HT1080 (cell line): ENCODE data around the gene NUBPL. TPM values are rescaled to one million over a fixed set of nuclear protein-coding genes. Genes with fewer than 3 reads are reported as not detected.
"Not testable (repeated sequence)": the region's sequence is repeated elsewhere in the genome, so short reads cannot be mapped to it uniquely, and the experiment has no call there.

Experiments
- DNase-seq: peaks from one replicate; pipeline ENCODE4 v3.0.0-alpha.2; 2015; ENCODE audit warnings: low read depth
- total RNA-seq: library from RNA; depleted of rRNA; stranded (reverse); fragments of >200 nt; shearing (Covaris generic); gene quantifications from 2 replicates; pipeline ENCODE4 v1.2.3, GENCODE V29; 2014

NUBPL gene
- total RNA-seq, 1 experiment from 2014 or later: 7.1 TPM

DNA sequence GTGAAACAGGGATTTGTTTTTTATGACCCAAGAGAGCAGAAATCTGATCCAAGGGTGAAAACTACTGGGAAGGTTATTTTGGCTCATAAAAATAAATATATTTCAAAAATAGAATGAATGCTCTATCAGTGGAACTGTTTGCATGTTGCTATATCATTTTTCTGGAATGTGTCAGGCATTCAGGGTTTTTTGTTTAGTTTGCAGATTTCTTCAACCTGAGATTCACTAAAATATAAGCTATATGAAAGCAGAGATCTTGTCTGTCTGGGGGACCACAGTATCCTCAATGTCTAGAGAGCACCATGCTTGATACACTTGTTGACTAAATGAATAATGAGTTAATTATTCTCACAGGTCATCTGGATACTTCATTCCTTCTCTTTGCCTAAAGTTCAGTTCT is 165.1 kb downstream of the NUBPL start:
- no peak for DNase-seq

DNA sequence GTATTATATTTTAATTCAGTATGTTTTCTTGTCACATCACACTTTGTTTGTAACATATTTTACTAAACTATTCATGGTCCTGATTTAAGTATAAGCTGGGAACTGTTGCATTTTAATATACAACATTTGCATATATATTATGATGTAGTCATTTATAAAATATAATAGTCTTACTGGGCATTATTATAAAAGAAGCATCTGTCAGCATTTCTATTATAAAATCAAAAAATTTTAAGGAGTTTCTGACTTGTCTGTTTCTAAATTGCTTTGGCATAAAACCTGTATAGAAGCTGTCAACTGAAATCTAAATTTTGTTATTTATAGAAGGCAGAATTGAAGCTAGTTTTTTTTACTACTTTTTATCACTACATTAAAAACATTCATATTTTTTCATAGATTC is 166.6 kb downstream of the NUBPL start:
- no peak for DNase-seq

DNA sequence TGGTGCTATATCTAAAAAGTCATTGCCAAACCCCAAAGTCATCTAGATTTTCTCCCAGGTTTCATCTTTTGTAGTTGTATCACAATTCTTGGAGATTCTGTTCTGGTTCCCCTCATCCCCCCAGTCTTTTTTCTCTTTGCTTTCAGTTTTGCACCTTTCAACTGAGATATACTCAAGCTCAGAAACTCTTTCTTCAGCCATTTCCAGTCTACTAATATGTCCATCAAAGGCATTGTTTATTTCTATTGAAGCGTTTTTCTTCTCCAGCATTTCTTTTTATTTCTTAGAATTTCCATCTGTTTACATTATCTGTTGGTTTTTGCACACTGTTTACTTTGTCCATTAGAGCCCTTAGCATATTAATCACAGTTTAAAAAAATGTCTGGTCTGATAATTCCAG is 179.5 kb downstream of the NUBPL start:
- no peak for DNase-seq

DNA sequence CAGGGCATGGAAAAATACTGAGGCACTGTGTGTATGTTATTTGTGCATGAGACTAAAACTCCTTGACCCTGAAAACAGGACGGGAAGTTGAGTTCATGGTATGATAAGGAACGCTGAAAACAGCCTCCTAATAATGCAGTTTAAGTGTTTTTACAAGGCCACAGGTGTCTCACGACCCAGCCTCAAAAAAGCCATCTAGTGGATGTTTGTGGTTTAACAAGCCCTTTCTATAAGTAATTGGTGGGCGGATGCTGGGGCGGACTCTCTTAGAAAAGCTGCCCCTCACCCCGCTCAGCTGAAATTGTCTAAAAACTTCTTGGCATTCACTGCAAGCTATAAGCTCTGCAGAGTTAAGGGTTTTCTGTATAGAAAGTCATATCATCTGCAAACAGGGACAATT is 184.5 kb downstream of the NUBPL start:
- DNase-seq: peak; percentile 2

DNA sequence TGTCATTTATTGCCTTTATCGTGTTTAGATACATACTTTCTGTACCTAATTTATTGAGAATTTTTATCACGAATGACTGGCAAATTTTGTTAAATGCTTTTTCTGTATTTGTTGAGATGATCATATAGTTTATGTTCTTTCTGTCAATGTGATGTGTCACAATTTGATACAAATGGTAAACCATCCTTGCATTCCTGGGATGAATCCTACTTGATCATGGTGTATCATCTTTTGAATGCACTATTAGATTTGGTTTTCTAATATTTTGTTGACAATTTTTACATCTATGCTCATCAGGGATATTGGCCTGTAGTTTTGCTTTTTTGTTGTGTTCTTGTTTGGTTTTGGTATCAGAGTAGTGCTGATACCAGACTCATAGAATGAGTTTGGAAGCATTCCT is 185.1 kb downstream of the NUBPL start:
- DNase-seq: no peak

DNA sequence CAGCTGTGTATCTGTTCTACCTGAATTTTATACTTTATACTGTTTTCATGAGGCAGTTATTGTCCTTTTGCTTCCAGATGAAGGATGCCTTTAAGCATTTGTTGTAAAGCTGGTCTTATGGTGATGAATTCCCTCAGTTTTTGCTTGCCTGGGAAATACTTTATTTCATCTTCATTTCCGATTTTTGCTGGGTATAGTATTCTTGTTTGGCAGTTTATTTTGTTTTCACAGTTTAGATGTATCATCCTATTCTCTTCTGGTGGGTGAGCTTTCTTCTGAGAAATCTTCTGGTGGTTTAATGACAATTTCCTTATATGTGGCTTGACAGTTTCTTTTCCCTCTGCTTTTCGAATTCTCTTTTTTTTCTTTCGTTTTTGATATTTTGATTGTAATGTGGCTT is 188.1 kb downstream of the NUBPL start:
- DNase-seq: no peak

DNA sequence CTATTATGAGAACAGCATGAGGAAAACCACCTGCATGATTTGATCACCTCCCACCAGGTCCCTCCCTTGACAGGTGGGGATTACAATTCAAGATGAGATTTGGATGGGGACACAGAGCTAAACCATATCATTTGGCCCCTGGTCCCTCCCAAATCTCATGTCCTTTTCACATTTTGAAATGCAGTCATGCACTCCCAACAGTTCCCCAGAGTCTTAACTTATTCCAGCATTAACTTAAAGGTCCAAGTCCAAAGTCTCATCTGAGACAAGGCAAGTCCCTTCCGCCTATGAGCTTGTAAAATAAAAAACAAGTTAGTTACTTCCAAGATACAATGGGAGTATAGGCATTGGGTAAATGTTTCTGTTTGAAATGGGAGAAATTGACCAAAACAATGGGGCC is 189.8 kb downstream of the NUBPL start:
- DNase-seq: not testable (repeated sequence)

DNA sequence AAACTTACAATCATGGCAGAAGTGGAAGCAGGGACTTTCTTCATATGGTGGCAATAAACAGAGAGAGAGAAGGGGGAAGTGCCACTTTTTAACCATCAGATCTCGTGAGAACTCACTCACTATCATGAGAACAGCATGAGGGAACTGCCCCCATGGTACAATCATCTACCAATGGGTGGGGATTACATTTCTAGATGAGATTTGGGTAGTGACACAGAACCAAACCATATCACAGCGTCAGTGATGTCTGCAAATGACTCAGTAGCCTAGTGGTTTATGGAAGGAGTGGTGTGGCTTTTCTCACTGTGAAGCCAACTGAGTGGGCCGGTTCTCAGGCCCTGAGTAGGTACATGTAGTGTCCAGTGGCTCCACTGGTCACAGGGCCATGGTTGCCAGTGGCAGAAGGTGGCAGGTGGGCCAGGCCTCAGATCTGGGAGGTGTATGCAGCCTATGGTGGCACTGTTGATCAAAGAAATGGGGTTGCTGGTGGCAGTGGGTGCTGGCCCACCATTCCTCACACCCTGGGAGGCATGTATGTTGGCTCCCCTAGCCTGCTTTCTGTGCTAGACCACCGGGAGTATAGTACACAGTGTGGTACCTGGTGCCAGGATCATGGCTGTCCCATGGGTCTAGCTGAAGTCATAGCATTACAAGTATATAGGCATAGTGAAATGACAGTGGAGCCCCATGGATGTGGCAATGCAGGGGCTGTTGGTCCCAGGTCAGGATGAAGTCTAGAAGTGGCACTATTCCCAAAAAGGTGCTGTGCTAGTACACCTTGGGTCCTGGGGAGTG is 191.9 kb downstream of the NUBPL start:
- peak; percentile 10 for DNase-seq

DNA sequence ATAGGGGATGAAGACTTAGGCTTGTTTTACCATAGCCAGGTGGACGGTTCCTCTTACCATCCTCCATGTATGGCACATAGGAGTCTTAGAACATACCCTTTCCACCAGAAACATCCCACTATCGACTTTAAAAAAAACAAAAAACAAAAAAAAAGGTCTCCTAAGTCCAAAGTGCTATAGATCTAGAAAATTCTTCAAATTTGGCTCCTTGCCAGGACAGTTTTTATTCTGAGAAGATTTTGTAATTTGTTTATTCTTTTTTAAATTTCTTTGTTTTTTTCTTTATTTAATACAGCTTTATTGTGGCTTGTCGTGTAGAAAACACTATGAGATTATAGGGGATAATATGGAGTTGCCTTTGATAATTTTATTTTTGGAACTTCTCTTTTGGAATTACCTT is 197.7 kb downstream of the NUBPL start:
- no peak for DNase-seq

DNA sequence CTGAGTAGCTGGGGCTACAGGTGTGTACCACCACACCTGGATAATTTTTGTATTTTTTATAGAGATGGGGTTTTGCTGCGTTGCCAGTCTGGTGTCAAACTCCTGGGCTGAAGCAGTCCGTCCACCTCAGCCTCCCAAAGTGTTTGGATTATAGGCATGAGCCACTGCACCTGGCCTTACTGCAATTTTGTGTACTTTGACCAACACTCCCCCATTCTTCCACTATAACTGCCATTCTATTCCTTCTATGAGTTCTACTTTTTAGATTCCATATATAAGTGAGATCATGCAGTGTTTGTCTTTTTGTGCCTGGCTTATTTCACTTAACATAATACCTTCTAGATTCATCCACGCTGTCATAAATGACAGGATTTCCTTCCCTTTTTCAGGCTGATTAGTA is 199.1 kb downstream of the NUBPL start:
- no peak for DNase-seq

DNA sequence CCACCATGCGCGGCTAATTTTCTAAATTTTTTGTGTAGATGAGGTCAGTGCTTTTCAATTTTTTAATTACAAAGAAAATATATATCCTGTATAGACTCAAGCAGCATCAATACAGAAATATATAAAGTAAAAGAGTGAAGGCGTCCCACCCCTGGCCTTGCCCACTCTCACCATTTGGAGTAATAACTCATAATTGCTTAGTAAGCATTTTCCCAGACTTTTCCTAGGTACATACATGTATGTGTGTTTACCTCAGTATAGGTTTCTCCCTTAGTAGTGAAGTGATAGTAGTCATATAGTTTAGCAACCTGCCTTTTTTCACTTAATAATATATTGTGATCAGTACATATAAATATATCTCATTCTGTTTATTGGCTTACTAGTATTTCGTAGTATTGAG is 200.1 kb downstream of the NUBPL start:
- no peak for DNase-seq

DNA sequence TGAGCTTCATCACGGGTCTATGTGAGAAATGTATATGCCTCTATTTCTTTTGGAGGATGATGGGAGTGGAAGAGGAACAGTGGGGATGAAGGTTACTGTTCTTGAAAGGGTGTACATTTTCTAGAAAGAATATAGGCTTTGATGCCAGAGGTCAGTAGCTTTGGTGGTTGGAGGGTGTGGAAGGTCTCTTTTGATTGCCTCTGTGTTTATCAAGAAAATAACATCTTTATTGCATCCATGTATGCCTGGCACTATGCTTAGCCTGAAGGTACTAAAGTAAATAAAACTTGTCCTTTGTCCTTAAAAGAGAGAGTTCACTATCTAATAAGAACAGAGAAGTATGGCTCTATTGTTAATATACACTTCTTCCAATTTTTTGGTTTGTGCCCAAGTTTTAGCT is 201.8 kb downstream of the NUBPL start:
- DNase-seq: no peak

DNA sequence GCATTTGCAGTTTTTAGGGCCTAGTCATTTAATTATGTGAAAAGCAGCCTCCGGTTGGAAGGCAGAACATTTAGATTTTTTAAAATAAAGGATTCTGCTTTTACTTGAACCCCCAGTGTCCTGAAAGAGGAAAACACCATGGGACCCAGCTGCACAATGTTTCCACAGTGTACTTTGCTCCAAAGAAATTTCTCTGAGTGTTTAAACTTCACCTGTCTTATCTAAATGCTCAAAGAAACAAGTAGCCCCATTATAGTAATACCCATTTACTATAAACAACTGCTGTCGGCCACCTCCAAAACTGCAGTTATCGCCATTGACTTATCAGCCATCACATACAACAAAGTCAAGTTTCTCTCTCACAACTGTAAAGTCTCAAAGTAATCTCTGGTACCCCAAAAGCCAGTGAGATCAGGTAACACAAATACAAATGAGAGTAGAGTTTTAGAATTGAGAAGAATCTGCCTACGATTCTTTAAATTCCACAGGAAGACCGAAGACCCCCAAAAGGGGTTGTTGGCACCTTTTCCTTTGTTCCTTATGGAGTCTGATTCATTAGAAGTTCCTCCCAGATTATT is 205.2 kb downstream of the NUBPL start:
- no peak for DNase-seq

DNA sequence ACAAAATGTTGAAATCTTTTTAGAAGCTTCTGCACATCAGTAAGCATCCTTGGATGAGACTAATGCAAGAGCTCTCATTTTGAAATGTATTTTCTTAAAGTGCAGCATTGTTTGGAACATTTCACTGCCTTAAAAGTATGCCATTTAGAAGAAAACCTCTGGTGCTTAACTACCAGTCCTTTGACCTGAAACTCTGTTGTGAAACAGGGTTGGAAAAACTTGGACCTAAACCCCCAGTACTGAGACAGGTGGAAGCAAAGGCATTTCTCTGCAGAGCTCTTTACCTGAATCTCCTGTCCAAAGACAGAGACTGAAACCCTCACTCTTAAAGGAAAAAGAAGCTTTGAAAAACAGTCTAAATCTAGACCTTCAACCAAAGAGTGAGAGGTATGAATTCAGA is 207.2 kb downstream of the NUBPL start:
- no peak for DNase-seq

DNA sequence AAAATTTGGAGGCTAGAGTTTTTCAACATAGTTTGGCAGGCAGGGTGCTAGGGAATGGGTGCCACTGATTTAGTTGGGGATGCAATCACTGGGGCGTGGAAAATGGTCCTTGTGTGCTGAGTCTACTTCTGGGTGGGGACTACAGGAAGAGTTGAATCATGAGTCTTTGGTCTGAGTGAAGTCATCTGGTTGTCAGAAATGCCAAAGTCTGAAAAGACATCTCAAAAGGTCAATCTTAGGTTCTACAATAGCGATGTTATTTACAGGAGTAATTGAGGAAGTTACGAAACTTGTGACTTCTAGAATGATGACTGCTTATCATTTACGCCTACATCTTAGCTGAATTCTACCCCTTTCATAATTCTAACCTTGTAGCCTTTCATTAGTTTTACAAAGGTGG is 209.1 kb downstream of the NUBPL start:
- DNase-seq: peak; percentile 63

DNA sequence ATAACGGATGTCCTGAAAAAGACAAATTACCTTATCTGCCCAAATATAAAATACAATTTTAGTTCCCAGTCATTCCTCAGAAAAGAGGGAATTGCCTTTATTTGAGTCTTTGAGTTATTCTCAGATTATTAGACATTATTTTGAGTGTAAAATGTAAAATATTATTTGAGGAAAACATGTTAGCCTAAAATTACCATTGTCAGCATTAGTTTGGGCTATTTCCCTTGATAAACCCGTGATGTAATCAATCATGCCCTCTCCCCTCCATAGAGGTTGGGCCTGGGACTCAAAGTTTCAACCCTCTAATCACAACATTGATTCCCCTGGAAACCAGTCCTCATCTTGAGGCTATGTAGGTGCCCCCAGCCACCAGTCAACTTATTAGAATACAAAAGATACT is 213.4 kb downstream of the NUBPL start:
- DNase-seq: no peak

DNA sequence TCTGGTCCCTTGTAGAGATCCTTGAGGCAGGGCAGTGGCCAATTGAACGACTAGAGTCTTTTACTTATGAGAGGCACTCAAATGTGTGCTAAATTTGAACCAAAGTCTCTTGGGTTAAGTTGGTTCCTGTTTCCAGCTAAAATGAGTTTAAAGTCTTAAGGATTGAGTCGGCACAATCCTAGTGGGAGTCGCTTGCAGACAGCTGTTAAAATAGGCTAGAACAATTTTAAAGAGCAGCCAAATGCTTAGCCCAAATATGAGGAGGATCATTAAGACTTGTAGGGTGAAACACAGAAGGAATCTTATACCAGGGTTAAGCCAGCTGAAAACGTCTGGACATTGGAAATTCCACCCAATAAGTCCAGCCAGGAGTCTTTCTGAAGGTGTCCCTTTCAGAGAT is 216.1 kb downstream of the NUBPL start:
- no peak for DNase-seq

DNA sequence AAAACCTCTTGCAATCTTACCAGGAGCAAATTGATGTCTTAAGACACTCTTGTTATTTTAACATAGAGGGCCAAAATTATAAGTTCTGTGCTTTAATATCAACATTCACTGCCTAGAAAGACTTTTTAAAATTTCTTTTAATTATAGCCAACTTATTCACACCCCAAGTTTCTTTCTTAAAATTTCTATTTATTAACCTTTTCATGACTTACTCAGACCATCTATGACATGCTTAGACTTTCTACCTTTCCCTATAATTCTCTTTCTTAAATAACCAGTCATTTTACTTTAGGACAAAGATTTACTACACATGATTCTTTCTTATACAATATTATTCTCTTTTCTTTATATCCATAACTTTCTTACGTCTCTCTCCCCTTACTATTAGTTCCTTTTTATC is 220.4 kb downstream of the NUBPL start:
- DNase-seq: no peak

DNA sequence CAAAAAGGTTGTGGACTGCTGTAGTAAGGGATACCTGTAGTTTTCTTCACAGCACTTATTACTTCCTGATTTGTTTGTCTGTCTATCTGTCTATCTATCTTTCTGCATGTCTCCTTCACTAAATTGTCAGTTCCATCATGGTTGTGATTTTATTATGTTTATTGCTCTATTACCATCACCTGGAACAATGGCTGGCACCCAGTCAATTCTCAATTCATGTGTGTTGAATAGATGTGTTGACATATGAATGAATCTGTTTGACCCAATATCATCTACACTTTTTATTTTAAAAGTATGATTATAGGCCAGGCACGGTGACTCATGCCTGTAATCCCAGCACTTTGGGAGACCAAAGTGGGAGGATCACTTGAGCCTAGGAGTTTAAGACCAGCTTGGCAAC is 224.4 kb downstream of the NUBPL start:
- DNase-seq: no peak

DNA sequence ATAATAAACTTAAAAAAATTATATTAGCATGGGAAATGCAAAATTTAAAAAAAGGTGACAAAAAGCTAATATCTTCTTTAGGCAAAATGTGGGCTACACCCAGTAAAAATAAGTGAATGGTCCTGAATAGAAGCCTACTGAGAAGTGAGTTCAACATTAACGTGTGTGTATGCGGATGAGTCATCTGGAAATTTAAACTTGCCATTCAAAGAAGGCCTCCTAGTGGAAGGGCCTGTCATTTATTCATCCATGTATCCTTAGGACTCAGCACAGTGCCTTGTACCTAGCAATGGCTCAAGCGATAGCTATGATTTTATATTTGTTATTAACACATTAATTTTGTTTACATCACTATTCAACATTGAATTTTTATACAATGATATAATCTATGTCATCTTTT is 226.2 kb downstream of the NUBPL start:
- peak; percentile 62 for DNase-seq

DNA sequence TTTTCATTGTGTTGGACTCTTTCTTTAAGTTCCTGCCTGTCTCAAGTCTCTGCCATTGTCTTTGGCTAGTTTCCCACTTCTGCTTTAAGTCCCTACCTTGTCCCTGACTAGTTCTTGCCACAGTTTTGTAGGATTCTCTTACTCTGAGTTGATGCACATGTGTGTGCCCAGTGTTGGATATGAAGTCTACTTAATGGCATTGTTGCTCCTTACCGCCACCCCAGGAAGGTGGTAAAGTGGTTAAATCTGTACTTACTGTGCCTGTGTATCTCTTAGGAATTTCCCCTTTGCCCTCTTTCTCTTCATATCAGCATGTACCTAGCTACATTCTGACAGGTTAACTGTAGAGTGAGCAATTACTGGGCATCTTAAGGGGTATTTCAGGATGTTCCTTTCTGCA is 227.1 kb downstream of the NUBPL start:
- DNase-seq: no peak

DNA sequence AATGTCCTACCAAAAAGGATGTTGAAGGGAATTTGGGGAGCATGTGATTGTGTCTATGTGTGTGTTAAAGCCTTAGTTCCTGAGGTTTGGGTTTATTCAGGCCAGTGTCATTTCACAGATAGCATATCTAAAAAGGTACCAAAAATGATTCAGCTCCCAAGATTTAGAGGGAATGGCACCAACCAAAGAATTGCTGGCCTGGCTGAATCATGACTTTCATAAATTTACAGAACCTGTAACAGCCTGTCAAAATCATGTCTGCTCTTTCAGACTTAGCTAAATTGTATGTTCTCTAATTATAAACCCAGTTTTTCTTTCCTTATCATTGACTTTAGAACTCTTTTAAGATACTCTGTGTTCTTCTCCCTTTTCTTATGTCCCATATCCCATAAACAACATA is 231.5 kb downstream of the NUBPL start:
- no peak for DNase-seq

DNA sequence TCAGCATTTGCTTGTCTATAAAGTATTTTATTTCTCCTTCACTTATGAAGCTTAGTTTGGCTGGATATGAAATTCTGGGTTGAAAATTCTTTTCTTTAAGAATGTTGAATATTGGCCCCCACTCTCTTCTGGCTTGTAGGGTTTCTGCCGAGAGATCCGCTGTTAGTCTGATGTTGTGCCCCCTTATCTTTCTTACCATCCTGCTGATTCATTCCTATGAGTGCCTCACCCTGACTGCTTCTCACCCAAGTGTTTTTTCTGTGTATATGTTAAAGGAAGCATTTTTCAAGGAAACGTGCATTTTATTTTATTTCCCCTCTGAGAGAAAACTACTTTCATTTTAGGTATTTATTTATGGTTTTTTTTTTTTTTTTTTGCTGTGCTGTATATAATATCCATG is 236.7 kb downstream of the NUBPL start:
- not testable (repeated sequence) for DNase-seq
